A549 (cell line): ENCODE measurements around the gene RASSF8.

ENCODE experiments used
- CTCF ChIP-seq: fragments of >200 bp; sonication (Bioruptor Twin); formaldehyde crosslinking; IDR thresholded peaks from 3 replicates; pipeline ENCODE4 v1.5.1; 2016
- EHMT2 ChIP-seq: fragments of 200-600 bp; sonication (generic); IDR thresholded peaks from 2 replicates; pipeline ENCODE4 v1.6.1; 2016; ENCODE audit warnings: antibody characterized with exemption, low read depth, mild to moderate bottlenecking, moderate library complexity
- ELK1 ChIP-seq: fragments of 150-350 bp; IDR thresholded peaks from 2 replicates; pipeline ENCODE4 v1.6.1; 2014; ENCODE audit warnings: low read depth, mild to moderate bottlenecking, low read length
- EP300 ChIP-seq, 2 experiments: fragments of >200 bp; sonication (Bioruptor Twin); formaldehyde crosslinking; IDR thresholded peaks; 2 replicates in 1 of 2; 3 replicates in 1 of 2; pipeline ENCODE4 v1.6.1; 2016 to 2017
- FOSL2 ChIP-seq, 2 experiments: fragments of 450-650 bp in 1 of 2; fragments of >200 bp in 1 of 2; sonication (Bioruptor Twin) in 1 of 2; formaldehyde crosslinking; IDR thresholded peaks; 2 replicates each; pipeline versions ENCODE4 v1.5.0 to v1.6.1; 2016 to 2020; ENCODE audit warnings: mild to moderate bottlenecking in 1 of 2, moderate library complexity in 1 of 2
- HDAC2 ChIP-seq: fragments of 200-600 bp; sonication (generic); IDR thresholded peaks from 2 replicates; pipeline ENCODE4 v1.6.1; 2016
- HMGXB4 ChIP-seq: fragments of 250-450 bp; sonication (Bioruptor Pico); IDR thresholded peaks from 2 replicates; pipeline ENCODE4 v1.5.0; 2021; ENCODE audit warnings: mild to moderate bottlenecking, moderate library complexity, borderline replicate concordance
- MAFK ChIP-seq: fragments of 450-650 bp; IDR thresholded peaks from 2 replicates; pipeline ENCODE4 v1.6.1; 2014; ENCODE audit not compliant: partially characterized antibody
- MAX ChIP-seq: IDR thresholded peaks from 2 replicates; pipeline ENCODE4 v1.6.1; 2012
- POLR2A ChIP-seq: IDR thresholded peaks from 2 replicates; pipeline ENCODE4 v1.6.1; 2012; ENCODE audit warnings: mild to moderate bottlenecking, low read length
- REST ChIP-seq: fragments of 200-600 bp; sonication (generic); IDR thresholded peaks from 2 replicates; pipeline ENCODE4 v1.6.1; 2016; ENCODE audit warnings: antibody characterized with exemption, mild to moderate bottlenecking, moderate library complexity
- USF2 ChIP-seq: fragments of 450-650 bp; IDR thresholded peaks from 2 replicates; pipeline ENCODE4 v1.6.1; 2014; ENCODE audit warnings: antibody characterized with exemption

- TF ChIP-seq EHMT2 (no peak), CTCF (no peak), MAX (no peak), FOSL2 (IDR thresholded peaks at IDR 0.05) (no peak), FOSL2 (CRISPR knock-in tag; IDR thresholded peaks at IDR 0.05) (no peak), POLR2A (no peak), EP300 (IDR thresholded peaks at IDR 0.05) (no peak), MAFK (no peak), HDAC2 (no peak), ELK1 (no peak), REST (no peak), HMGXB4 (no peak), USF2 (no peak)
Measured at GRCh38 chr12:26062006-26062405, 103.5 kb downstream of the RASSF8 start.
